Measurements from ENCODE around the gene BAZ2B.

- TF ChIP-seq POLR2A (conservative IDR thresholded peaks at IDR 0.05): no peak
- TF ChIP-seq POLR2AphosphoS5 (IDR thresholded peaks at IDR 0.05; ENCODE audit: control insufficient read depth, insufficient read depth, low read depth, low read length): no peak
- TF ChIP-seq THAP7 (CRISPR knock-in tag; IDR thresholded peaks at IDR 0.05): no peak
- TF ChIP-seq ZNF609 (CRISPR knock-in tag; IDR thresholded peaks at IDR 0.05; ENCODE audit: borderline replicate concordance): no peak
These were observed 95.1 kb downstream of the BAZ2B start for GRCh38 chr2:159521272-159521671.

All from K562 (cell line).